Pulmonary artery endothelial cell (primary cell): ENCODE data around the gene BABAM2. TPM values are rescaled to one million over a fixed set of nuclear protein-coding genes. Genes with fewer than 3 reads are reported as not detected.
A peak's percentile ranks its signal among the peaks of the same experiment; 100 is the strongest.

Experiments used
- DNase-seq: peaks from one replicate; pipeline ENCODE4 v3.0.0-alpha.2; 2011; ENCODE audit warnings: low read depth, low spot score
- total RNA-seq: library from RNA; depleted of rRNA; stranded (reverse); fragments of >200 nt; gene quantifications from 2 replicates; pipeline ENCODE4 v1.2.3, GENCODE V29; 2014

Gene BABAM2
- total RNA-seq, 1 donor from 2014 or later: 12.9 TPM

DNA sequence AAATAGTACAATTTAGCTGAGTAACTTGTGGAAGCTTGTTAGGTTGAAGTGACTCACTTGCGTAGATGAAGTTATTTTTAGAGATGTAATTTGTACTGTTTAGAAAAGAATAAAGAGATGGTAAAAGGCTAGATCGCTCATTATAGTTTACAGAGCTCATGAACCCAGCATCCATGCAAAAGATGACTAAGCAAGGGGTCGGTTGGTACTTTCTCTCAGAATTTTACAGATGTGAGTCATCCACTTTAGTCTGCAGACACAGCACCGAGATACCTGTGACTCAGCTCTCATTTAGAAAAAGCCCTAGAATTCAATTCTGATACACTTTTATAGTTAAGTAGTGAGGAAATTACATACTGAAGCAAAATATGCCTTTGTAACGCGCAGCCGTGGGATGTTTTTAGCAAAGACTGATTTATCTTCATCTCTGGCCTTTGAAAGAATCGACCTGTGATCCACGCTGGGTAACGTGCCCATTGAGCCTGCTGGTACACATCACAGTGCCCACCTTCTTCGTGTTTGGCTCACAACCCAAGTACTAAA, 385.6 kb downstream of the BABAM2 start:
- peak; percentile 87 for DNase-seq

DNA sequence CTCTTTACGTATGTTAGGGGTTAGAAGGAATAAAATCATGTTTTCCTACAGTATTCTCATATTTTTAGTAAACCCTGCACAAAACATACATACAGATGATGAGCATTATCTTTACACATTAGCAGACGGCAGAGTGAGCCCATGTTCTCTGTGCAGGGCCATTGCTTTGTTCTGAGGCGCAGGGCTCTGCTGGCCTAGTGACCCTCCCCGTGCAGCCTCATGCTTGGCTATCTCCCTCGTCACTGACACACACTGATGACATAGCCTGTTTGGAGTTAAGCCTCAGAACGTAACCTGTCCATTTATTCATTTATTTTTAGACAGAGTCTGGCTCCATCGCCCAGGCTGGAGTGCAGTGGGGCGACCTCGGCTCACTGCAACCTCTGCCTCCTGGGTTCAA, 386.3 kb downstream of the BABAM2 start:
- no peak for DNase-seq

DNA sequence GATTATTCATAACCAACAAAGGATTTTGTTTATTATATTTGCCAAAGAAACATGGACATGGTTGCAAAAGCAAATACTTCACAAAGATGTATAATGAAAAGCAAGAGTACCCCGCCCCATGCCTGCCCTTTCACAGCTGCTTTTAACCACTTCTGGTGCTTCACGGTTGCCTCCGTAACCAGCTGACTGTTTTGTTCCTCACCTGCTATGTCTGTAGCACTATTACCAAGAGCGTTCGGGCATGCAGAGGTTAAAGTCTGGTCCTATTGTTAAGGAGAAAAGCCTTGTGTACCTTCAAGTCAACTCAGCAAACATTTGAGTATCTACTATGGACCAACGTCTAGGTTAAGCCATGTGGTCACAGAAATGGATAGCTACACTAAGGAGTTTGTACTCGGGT, 386.9 kb downstream of the BABAM2 start:
- DNase-seq: no peak

DNA sequence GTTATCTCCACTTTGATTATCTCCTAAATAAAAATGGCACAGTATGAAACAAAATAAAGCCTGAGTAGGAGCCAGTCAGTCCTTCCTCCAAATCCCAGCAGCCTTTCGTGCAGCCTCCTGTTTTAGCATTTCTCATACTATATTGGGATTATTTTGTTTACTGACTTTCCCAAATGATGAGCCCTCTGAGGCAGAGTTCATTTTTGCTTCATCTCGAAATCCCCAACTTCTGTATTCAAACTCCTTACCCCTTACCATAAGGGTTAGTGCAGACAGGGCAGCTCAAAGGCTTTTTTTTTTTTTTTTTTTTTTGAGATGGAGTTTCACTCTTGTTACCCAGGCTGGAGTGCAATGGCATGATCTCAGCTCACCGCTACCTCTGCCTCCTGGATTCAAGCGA, 388.8 kb downstream of the BABAM2 start:
- no peak for DNase-seq

DNA sequence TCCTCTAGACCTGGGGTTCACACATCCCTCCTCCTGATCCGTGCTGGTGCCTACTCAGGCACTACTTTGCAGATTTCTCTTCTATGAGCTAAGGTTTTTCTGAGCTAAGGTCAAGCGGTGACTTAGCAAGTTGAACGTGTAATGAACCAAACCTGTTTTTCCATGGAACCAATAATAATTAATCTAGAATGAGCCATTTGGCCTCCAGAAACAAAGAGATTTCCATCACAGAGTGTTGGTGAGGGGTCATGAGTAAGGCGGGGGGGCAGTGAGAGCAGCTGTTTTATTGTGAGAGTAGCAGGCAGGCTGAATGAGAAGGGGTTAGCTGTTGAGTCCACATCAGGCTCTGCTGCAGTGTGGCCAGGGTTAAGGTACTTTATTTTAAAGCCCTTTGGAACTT, 390.1 kb downstream of the BABAM2 start:
- no peak for DNase-seq

DNA sequence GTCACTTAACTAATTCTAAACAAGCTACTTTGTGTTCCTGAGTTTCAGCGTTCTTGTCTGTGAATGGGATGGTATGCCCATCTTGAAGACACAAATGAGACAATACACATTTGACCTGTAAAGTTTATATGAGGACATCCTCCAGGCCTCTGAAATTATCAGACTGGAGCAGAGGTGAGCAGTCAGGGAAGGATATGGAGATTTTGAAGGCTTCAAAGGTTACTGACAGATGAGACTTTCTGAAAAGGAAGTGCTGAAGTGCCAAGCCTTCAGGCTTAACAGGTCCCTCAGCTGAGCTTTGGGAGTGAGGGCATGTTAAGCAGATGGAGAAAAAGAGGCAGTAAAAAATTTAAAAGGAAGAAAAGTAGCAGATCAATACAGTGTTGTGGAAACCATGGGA, 391.2 kb downstream of the BABAM2 start:
- DNase-seq: no peak

DNA sequence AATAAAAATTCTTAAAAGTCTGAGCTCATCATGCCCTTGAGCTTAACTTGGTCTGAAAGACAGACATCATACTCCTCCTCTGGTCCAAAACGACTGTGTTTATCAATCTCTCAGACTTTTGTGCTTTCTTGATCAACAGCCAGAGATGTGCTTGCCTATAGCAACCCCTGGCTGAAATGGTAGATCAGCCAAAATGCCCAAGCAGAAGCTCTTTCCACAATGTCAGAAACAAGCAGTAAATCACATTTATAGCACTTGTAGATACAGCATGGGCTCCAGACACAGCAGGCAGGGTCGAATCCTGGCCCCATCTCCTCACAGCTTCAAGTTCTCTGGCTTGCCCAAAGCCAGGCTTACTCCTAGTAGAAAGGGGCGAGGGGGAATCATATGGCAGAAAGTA, 391.7 kb downstream of the BABAM2 start:
- no peak for DNase-seq

DNA sequence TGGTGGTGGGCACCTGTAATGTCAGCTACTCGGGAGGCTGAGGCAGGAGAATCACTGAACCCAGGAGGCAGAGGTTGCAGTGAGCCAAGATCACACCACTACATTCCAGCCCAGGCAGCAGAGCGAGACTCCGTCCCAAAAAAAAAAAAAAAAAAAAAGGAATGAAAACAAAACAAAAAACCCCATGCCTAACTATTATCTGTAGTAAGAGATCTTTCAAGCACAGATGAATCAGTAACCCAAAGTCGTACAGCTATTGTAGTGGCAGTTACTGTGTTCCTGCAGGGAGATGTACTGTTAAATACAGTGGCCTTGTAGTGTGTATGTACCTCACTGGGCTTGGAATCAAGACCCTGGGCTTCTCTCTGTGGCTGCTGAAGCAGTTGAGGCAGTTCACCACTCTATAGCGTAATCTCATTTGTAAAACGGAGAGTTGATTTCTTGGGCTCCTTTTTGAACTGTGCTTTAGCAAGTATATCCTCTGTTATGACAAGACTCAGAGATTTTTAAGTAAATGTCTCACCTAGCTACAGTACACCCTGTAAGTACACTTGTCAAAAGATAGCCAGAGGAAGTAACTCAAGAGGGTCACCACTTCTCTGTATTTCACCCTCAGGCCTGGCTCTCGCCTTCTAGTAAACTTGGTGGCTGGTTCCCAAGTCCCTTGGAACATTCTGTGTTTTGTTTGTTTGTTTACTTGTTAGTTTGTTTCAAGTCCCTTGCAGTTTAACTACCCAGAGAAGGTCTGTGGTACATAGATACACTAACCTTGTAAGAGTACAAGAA, 392.5 kb downstream of the BABAM2 start:
- no peak for DNase-seq

DNA sequence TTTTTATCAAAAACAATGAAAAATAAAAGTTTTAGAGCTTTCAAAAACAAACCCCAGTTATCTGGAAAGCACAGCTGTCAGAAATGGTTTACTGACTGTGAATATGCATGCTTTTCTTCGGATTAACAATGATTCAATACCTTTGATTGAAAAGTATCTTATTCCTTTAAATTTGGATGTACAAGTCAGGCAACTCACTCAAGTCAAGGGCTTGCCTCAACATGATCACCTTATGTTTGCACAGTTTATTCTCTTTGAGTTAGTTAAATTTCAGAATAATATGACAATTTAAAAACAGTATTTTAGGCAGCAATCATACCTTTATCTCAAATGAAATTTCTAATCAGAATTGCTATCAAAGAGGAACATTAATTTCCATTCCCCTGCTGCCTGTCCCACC, 393.3 kb downstream of the BABAM2 start:
- DNase-seq: no peak

DNA sequence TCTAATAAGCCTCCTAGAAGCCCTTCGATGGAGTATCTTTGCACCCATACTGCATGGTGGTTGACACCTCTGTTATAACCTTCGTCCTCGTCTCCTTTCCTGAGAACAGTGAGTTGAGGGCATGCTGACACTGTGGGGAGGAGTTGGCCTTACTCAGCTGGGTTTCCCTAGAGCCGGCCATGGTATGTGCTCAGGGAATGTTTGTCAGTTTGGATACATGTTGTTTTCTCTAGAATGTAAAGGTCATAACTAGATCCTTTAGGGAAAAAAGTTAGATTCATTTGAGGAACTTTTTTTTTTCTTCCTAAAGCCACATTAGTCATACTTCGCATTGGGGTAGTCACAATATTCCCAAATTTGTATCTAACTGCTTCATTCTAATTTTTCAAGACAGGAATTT, 396.1 kb downstream of the BABAM2 start:
- DNase-seq: no peak

DNA sequence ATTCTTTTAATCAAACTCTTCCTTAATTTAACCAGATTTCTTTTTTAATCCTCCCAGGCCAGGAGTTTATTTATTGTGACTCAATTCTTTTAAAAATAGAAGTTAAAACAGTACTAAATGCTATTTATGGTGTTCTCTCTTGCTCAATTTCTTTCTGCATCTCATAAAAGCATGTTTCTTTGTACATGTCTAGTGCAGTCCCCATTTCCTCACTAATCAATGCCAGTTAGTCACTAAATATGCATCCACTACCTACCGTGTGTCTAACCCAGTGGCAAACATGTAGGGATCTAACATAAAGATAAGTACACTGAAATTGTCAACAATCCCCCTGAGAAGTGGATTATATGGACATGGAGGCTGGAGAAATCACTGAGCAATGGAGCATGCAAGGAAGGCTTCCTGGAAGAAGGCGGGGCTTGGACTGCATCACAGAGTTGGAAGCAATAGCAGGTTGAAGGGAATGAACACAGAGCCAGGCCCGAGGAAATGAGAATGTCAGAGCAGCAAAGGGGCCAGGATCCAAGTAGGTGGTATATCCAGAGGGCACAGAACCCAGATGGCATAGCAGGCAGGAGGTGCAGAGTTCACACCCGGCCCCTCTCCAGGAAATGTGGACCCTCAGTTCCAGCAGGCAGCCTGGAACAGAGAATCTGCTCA, 396.9 kb downstream of the BABAM2 start:
- no peak for DNase-seq

DNA sequence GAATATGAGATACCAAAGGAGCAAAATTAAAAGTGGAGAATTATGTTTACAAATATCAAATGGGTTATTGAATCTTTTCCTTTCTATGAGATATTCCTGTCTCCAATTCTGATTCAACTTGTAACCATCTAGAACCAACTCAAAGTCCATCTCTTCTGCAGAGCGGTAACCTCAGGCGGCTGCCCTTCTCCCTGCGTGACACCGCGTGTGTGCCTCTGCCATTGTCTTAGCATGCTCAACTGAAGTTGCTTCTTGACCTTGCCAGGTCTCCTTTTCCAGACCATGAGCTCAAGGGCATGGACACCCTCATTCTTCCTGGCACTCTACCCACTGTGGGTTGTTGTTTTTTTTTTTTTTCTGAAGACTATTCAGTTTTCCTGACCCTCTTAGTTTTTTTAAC, 398.1 kb downstream of the BABAM2 start:
- DNase-seq: no peak

DNA sequence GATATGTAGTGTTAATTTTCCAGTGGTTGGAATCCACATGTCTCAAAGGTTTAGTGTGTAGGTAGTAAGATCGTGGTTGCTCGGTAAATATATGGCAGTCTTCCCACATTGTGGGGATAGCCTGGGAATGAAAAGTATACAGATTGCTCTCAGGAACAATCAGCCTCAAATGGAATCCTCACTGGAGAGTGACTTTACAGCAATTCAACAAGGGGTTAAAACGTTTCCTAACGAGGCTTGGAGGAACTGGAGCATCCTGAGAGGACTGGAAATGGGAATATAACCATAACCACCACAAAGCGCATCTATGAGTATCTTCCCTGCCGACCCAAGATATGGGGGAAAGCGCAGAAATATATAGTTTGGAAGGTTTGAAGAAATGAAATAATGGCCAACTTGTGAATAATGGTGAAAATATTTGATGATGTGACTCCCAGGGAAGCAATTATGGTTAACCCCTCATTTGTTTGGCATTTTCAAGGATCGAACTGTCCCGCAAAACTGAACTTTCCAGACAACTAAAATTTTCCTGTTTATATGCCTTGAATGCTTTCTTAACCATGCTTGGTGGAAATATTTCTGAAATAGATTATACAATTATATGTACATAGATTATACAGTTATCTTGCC, 401.4 kb downstream of the BABAM2 start:
- no peak for DNase-seq

DNA sequence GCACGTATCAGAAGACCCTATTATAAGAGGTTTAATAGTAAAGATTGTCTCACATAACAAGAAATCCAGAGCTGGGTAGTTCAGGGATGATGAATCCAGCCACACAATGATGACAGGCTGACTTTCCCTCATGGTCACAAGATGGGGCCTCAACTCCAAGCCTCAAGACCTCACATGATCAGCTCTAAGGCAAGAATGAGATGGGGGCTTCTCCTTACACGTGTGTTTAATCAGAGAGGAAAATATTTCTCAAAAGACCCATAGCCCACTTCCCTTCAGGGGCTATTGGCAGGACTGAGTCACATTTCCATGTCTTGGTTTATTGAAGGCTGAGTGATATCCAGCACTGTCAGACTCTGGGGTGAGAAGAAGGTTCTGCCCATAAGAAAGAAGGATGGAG, 402.0 kb downstream of the BABAM2 start:
- no peak for DNase-seq

DNA sequence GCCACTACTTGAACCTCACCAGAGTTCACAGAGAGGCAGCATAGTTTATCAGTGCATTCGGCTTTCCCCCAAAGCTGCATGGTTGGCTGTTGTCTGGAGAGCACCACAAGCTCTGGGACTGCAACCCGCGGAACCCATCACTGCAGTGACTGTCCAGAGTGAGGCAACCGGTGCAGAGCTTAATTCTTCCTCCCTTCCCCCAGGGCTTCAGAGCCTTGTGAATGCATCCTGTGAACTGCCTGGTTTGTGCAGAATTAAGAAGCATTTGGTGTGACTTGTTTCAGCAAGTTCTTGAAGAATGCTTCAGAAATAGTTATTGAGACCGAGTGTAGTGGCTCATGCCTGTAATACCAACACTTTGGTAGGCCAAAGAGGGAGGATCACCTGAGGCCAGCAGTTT, 402.9 kb downstream of the BABAM2 start:
- no peak for DNase-seq

DNA sequence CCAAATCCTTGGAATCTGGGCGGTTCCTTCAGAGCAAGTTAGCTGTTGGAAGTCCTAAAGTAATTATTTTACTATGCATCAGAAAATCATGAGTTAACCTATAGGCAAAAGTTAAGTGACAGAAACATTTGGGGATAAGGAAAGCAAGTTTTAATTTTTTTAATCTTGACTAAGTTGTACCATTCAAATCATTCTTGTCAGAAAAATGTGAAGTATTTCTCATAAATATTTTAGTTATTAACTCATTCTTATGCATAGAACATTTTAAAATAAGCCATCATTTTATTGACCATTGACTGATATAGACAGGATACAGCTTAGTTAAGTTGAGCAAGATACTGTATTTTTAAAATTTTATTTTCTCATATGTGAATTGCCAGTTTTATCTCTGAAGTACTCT, 403.9 kb downstream of the BABAM2 start:
- no peak for DNase-seq

DNA sequence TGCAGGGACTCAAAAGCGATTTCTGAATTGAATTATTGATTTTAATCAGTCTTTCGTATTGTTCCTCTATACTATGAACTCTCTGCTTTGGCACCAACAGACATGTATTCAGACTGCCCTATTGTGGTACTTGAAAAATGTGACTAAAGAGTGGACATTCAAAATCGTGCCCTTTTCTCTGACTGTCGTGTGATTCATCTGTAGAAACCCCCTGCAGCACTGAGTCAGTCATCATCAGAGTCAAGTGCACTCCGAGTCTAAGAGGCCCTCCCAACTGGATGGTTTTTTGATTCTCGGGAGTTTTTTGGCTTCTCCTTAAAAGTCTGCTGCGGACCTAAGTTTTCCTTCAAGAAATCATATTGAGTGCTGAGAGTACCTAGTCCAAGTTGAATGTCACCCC, 405.7 kb downstream of the BABAM2 start:
- DNase-seq: no peak

DNA sequence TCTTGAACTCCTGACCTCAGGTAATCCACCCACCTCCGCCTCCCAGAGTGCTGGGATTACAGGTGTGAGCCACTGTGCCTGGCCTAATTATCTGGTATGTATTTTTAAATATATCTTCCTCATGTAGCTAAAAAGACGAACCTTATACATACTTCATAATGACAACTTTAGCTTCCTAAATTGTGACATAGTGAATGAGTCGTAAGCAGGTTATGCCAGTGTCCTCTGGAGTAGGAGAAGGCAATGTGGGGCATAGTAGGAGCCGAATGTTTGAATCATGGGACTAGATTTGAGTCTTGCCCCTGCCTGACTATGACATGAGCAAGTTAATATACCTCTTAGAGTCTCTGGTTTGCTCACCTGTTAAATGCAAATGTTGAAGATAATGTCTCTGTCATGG, 406.4 kb downstream of the BABAM2 start:
- no peak for DNase-seq

DNA sequence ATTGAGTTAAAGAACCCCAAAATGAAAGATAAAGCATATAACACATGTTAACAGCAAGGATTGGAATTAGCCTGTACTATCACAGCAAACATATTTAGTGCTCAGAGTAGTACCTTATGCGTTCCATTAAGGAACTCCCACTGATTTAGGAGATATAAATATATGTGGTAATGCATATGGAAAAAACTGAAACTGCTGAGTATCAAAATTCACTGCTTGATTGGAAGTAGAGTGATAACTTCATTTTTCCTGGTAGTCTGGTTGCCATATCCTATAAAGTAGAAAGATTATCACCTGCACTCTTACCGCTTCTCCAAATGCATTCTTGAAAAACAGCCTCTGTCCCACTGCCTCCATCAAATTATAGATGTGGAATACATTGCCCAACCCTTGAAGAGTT, 407.0 kb downstream of the BABAM2 start:
- no peak for DNase-seq

DNA sequence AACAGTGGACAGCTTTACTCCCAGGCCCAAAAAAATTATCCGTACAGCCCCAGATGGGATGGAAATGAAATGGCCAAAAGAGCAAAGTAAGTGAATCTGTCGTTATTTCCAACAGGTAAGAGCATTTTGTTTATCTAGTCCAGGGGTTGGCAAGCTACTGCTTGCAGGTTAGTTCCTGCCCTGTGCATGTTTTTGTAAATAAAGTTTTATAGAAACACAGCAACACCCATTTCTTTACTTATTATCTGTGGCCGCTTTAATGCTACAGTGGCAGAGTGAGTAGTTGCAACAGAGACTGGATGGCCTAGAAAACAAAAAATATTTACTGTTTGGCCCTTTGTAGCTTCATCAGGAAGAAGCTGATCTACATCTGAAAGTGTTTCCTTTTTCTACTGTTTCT, 407.9 kb downstream of the BABAM2 start:
- DNase-seq: no peak

DNA sequence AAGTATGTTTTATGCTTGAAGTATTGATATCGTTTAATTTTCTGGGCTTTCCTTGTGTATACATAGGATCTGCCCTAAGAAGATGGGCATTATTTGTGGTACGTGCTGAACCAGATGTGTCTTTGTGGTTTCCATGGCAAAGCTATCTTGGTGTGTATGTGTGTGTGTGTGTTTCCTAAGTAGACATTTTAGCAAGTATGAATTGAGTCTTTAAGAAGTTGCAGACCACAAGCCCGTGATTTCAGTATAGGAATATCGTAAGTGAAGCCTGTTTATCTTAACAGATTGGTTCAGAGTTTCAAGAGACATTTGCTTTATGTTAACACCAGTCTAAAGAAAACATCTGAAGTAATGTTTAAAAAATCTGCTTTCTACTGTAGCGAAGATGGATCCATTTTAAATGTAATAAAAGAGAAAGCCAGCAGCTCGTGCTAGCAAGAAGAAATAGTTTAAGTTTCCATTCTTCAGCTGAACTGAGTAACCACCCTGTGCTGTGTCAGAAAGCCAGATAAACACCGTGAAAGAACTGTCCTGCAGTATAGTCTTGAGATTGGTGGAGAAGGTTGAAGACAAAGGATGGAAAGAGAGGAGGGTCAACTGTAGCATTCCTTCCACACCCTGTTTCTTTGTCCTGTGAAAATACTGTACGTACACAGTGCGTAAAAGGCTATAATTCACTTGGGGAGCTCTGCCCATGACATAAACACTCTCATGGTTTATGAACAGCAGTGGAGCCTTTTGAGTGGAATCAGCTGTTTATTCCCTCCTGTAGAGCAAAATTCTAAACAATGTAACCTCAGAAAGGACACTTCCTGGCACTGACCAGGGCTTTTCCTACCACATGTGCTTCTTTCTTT, 410.2 kb downstream of the BABAM2 start:
- DNase-seq: no peak

DNA sequence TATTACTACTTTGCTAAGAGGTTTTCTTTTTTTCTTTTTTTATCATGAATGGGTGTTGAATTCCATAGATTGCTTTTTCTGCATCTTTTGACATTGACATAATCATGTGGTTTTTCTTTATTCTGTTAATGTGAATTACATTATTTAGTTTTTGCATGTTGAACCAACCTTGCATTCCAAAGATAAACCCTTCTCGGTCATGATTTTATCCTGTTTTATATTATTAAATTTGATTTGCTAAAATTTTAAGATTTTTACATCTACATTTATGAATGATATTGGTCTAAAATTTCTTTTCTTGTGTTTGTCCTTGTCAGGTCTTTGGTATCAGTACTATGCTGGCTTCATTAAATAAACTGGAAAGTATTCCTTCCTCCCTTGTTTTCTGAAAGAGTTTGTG, 414.7 kb downstream of the BABAM2 start:
- no peak for DNase-seq
